GM12878 (cell line): ENCODE results near the gene NPAS3. TPM values are rescaled to one million over a fixed set of nuclear protein-coding genes. Genes with fewer than 3 reads are reported as not detected.

ENCODE experiments used
- BCLAF1 ChIP-seq: fragments of 450-650 bp; IDR thresholded peaks from 2 replicates; pipeline ENCODE4 v1.6.1; 2017; ENCODE audit warnings: antibody characterized with exemption, mild to moderate bottlenecking, moderate library complexity
- EZH2 ChIP-seq: IDR thresholded peaks from 2 replicates; pipeline ENCODE4 v1.6.1; 2012; ENCODE audit warnings: low read depth, mild to moderate bottlenecking, control low read depth, inconsistent platforms, low read length, borderline replicate concordance; ENCODE audit not compliant: control insufficient read depth
- SMAD5 ChIP-seq: IDR thresholded peaks from 2 replicates; pipeline ENCODE4 v1.6.1; 2016; ENCODE audit warnings: antibody characterized with exemption, low read depth
- ZBTB33 ChIP-seq: fragments of 450-650 bp; IDR thresholded peaks from 2 replicates; pipeline ENCODE4 v1.6.1; 2017; ENCODE audit warnings: mild to moderate bottlenecking
- ZNF687 ChIP-seq: fragments of 450-650 bp; IDR thresholded peaks from 2 replicates; pipeline ENCODE4 v1.6.1; 2017; ENCODE audit warnings: mild to moderate bottlenecking, moderate library complexity
- polyA plus RNA-seq, 11 experiments: library from polyadenylated mRNA; depleted of rRNA in 4 of 11; unstranded in 6 of 11; stranded (reverse) in 5 of 11; fragments of >200 nt; fragmentation: Nextera tagmentation in 4 of 11; fragmentation: Illumina TruSeq in 1 of 11; extraction: Ambion mirVana in 4 of 11; extraction: Trizol in 1 of 11; gene quantifications; 1 replicate in 1 of 11; 2 replicates in 10 of 11; pipeline versions ENCODE4 v1.2.1 to v1.2.3, GENCODE V29; 2011 to 2016; ENCODE audit warnings: inconsistent platforms in 2 of 11, missing spikeins in 2 of 11, low read depth in 1 of 11
- total RNA-seq, 4 experiments: library from RNA; depleted of rRNA in 3 of 4; stranded (reverse); fragments of >200 nt in 3 of 4; fragmentation: Illumina TruSeq in 1 of 4; extraction: Trizol in 1 of 4; gene quantifications; 2 replicates each; pipeline versions ENCODE4 v1.2.1 to v1.2.3, GENCODE V29; 2013 to 2021

NPAS3 gene
- total and polyA plus RNA-seq, 10 of the 15 experiments (the other 5 are each of a cell fraction or from before 2014, with no cell fraction given), result under 0.01 to 2.7 (median 0.03) TPM; not detected in 6

GRCh38 chr14:33103489-33103888 is 164.8 kb downstream of the NPAS3 start (continued):
- no peak for TF ChIP-seq ZBTB33
- TF ChIP-seq ZNF687, result no peak
- TF ChIP-seq EZH2, result no peak
- no peak for TF ChIP-seq BCLAF1
- TF ChIP-seq SMAD5, result no peak
